IgD-negative memory B cell (primary cell): ENCODE measurements around the gene RPIA. TPM values are rescaled to one million over a fixed set of nuclear protein-coding genes. Genes with fewer than 3 reads are reported as not detected.
"Not testable (repeated sequence)": the region's sequence is repeated elsewhere in the genome, so short reads cannot be mapped to it uniquely, and the experiment has no call there.

Source experiments
- H3K27ac Mint-ChIP-seq, 3 donors: one replicate each; pipeline ENCODE4 v1.8.0; 2020 to 2022; ENCODE audit warnings: mild to moderate bottlenecking in 3 of 3, mixed read lengths in 3 of 3, moderate library complexity in 1 of 3
- H3K27me3 Mint-ChIP-seq: one replicate; pipeline ENCODE4 v1.8.0; 2021; ENCODE audit warnings: mixed read lengths
- H3K36me3 Mint-ChIP-seq: one replicate; pipeline ENCODE4 v1.8.0; 2020; ENCODE audit warnings: mild to moderate bottlenecking, mixed read lengths
- H3K4me1 Mint-ChIP-seq, 3 donors: one replicate each; pipeline ENCODE4 v1.8.0; 2020 to 2022; ENCODE audit warnings: mixed read lengths in 3 of 3, mild to moderate bottlenecking in 1 of 3
- H3K4me3 Mint-ChIP-seq, 4 donors: one replicate each; pipeline ENCODE4 v1.8.0; 2020 to 2022; ENCODE audit warnings: mild to moderate bottlenecking in 4 of 4, mixed read lengths in 4 of 4, moderate library complexity in 3 of 4
- H3K9me3 Mint-ChIP-seq, 3 donors: one replicate each; pipeline ENCODE4 v1.8.0; 2020 to 2021; ENCODE audit warnings: mixed read lengths in 3 of 3, mild to moderate bottlenecking in 1 of 3
- polyA plus RNA-seq: library from polyadenylated mRNA; unstranded; fragments of 300-500 nt; fragmentation: Illumina TruSeq; gene quantifications from one replicate; pipeline ENCODE4 v1.2.3, GENCODE V29; 2021

The RPIA gene
- 42.7 TPM for polyA plus RNA-seq

DNA sequence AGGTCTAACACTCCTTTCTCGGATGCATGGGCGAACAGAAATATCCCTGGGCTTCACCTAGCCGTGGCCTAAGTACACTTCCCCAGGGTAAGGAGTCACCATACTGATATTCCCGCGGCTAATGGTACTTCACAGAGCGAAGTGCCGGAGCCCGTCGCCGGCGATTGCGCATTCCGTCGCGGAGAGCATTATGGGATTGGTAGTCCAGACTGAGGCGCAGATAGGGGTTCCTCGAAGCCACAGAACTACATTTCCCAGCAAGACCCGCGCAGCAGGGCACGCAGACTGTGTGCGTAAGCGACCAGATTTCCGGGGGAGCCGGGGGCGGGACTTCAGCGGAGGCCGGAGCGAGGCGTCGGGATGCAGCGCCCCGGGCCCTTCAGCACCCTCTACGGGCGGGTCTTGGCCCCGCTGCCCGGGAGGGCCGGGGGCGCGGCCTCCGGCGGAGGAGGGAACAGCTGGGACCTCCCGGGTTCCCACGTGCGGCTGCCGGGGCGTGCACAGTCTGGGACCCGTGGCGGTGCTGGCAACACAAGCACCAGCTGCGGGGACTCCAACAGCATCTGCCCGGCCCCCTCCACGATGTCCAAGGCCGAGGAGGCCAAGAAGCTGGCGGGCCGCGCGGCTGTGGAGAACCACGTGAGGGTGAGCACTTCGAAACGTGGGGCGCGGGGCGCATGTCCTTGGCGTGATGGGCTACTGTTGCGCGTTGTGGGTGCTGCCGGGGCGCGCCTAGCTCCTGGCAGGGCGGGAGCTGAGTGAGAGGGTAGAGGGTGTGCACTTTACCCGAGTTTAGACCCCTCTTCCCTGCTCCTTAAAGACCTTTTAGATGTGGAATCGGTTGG, at the start of gene RPIA:
TSS of gene RPIA (plus strand) at position 335 of the 845 bp plus-strand sequence. CDS start at position 361, 26 bp downstream.
- no peaks in the 10 kb centered on the region for H3K9me3 Mint-ChIP-seq
- H3K27me3 Mint-ChIP-seq = no peaks in the 10 kb centered on the region
- peaks cover 26 to 55% (median 45%) of the 10 kb centered on the region in 3 donors for H3K4me1 Mint-ChIP-seq
- peak within 1 kb of the TSS; percentile 92 to 99 (median 98) for H3K4me3 Mint-ChIP-seq
- H3K27ac Mint-ChIP-seq = peak within 1 kb of the TSS; percentile 86 to 99 (median 88)
- no peaks in the 10 kb centered on the region for H3K36me3 Mint-ChIP-seq

DNA sequence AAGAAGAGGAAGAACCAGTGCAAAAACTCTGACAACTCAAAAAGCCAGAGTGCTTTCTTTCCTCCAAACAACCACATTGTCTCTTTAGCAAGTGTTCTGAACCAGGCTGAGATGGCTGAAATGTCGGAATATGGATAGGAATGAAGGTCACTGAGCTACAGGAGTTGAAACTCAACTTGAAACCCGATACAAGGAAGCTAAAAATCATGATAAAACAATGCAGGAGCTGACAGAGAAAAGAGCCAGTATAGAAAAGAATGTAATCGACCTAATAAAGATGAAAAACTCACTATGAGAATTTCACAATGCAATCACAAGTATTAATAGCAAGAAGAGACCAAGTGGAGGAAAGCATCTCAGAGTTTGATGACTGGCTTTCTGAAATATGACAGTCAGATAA, 49.2 kb upstream of the RPIA start:
- peaks cover 0 to 7% (median 6%) of the 10 kb centered on the region in 3 donors for H3K4me1 Mint-ChIP-seq

DNA sequence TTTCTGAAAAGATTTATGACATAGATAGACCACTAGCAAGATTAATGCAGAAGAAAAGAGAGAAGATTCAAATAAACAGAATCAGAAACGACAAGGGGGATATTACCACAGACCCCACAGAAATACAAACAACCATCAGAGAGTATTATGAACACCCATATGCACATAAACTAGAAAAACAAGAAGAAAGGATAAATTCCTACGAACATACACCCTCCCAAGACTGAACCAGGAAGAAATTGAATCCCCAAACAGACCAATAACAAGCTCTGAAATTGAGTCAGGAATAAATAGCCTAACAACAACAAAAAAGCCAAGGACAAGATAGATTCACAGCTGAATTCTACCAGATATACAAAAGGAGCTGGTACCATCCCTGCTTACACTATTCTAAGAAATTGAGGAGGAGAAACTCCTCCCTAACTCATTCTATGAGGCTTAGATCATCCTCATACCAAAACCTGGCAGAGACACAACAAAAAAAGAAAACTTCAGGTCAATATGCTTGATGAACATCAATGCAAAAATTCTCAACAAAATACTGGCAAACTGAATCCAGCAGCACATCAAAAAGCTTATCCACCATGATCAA, 46.1 kb upstream of the RPIA start:
- not testable (repeated sequence) for H3K36me3 Mint-ChIP-seq, H3K27me3 Mint-ChIP-seq, H3K4me1 Mint-ChIP-seq, H3K9me3 Mint-ChIP-seq, H3K4me3 Mint-ChIP-seq, H3K27ac Mint-ChIP-seq

More for the DNA sequence above, 49.2 kb upstream of the RPIA start:
- Mint-ChIP-seq H3K9me3 (peaks cover 2 to 5% (median 3%) of the 10 kb centered on the region in 3 donors), H3K4me3 (no peak overlapping the region), H3K36me3 (no peaks in the 10 kb centered on the region), H3K27ac (no peak overlapping the region), H3K27me3 (peaks cover 2% of the 10 kb centered on the region)

- no peak overlapping the region for H3K4me3 Mint-ChIP-seq
These were observed 39.8 kb upstream of the RPIA start for GRCh38 chr2:88651646-88652045.

GRCh38 chr2:88654714-88655113, 36.8 kb upstream of the RPIA start:
- Mint-ChIP-seq H3K9me3 (no peaks in the 10 kb centered on the region), H3K4me3 (peak overlapping the region in 1 of 4 donors; percentile 6), H3K36me3 (peaks cover 5% of the 10 kb centered on the region), H3K27me3 (no peaks in the 10 kb centered on the region), H3K4me1 (peaks cover 0 to 3% (median 0%) of the 10 kb centered on the region in 3 donors), H3K27ac (peak overlapping the region in 1 of 3 donors; percentile 20)

More at GRCh38 chr2:88651646-88652045, 39.8 kb upstream of the RPIA start:
- Mint-ChIP-seq H3K4me1 (peaks cover 0 to 3% (median 0%) of the 10 kb centered on the region in 3 donors), H3K9me3 (no peaks in the 10 kb centered on the region), H3K27ac (peak overlapping the region in 1 of 3 donors; percentile 15), H3K27me3 (no peaks in the 10 kb centered on the region), H3K36me3 (peaks cover 5% of the 10 kb centered on the region)

- Mint-ChIP-seq H3K27ac (no peak overlapping the region), H3K4me1 (peaks cover 0 to 2% (median 0%) of the 10 kb centered on the region in 3 donors), H3K9me3 (peaks cover 0 to 3% (median 0%) of the 10 kb centered on the region in 3 donors), H3K27me3 (no peaks in the 10 kb centered on the region), H3K36me3 (peaks cover 2% of the 10 kb centered on the region), H3K4me3 (no peak overlapping the region)
These were observed 34.8 kb upstream of the RPIA start for GRCh38 chr2:88656690-88657089.

DNA sequence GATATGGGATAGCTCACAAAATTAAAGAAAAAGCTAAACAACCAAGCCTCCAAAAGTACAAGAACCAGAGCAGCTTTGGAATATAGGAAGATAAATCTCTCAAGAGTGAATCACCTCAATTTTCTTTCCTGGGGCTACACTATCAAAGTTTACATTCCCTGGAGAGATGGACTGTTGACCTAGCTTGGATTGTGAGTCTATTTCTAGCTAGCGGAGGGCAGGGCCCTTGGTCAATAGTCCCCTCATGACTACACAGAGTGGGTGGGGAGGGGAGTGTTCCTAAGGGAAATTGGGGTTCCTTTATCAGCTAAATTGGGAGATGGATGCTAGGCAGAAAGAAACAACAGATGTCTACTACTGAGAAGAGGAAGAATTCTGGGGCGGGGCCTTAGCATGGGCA, 34.3 kb upstream of the RPIA start:
- no peaks in the 10 kb centered on the region for H3K27me3 Mint-ChIP-seq
- no peak overlapping the region for H3K4me3 Mint-ChIP-seq
- H3K36me3 Mint-ChIP-seq = peaks cover 2% of the 10 kb centered on the region
- H3K27ac Mint-ChIP-seq = no peak overlapping the region
- peaks cover 0 to 3% (median 0%) of the 10 kb centered on the region in 3 donors for H3K9me3 Mint-ChIP-seq
- H3K4me1 Mint-ChIP-seq = no peaks in the 10 kb centered on the region

DNA sequence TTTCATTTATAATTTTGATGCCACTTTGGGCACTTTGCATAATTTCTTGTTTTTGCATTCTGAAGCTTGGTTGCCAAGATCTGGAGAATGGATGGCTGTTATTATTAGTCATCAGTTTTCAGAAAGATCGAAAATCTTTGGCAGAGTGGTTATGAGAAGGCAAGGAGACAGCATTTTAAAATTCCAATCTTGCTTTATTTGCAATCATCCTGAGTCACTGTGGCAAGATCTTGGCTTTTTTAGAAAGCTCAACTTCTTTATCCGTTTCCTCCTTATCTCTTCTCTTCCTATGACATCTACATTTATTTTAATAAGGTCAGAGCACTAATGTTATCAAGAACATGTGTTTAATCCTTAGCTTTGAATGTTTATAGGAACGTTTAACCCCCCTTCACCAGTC, 33.1 kb upstream of the RPIA start:
- H3K4me3 Mint-ChIP-seq = no peak overlapping the region
- no peaks in the 10 kb centered on the region for H3K4me1 Mint-ChIP-seq
- H3K27ac Mint-ChIP-seq = peak overlapping the region in 1 of 3 donors; percentile 9
- H3K36me3 Mint-ChIP-seq = peaks cover 2% of the 10 kb centered on the region
- no peaks in the 10 kb centered on the region for H3K27me3 Mint-ChIP-seq
- H3K9me3 Mint-ChIP-seq = peaks cover 0 to 3% (median 0%) of the 10 kb centered on the region in 3 donors

DNA sequence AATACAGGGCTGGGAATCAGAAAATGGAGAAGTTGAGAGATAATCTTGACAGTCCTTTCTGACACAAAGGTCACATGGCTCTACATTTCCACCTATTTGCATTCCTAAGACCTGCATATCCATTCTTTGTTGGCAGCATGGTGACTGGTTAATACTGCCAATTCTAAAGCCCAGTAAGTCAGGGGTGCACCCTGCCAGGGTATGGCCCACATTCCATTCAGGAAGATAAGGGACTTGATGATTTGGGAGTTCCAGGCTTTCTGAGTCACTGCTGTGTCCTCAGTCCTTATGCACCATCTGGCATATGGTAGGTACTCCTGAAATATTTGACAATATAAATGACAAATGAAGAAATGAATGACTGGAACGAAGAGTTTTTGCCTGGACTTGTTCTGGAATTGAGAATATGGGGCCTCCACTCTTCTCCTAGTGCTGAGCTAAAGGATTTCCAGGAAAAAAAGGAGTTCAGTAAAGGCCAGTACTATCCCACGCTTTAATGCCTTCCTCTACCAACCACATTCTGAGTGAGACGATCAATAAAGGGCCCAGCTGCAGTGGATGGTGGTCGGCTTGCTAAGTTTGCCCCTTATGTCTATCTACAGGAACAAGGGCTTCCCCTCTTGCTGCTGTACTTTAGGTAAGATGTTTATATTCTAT, 32.5 kb upstream of the RPIA start:
- H3K27ac Mint-ChIP-seq = peak overlapping the region in 1 of 3 donors; percentile 9
- H3K4me1 Mint-ChIP-seq = no peaks in the 10 kb centered on the region
- H3K9me3 Mint-ChIP-seq = peaks cover 0 to 6% (median 0%) of the 10 kb centered on the region in 3 donors
- H3K36me3 Mint-ChIP-seq = peaks cover 2% of the 10 kb centered on the region
- no peak overlapping the region for H3K4me3 Mint-ChIP-seq
- H3K27me3 Mint-ChIP-seq = no peaks in the 10 kb centered on the region

GRCh38 chr2:88659538-88659915, 31.9 kb upstream of the RPIA start:
- Mint-ChIP-seq H3K27ac (no peak overlapping the region), H3K9me3 (peaks cover 0 to 6% (median 0%) of the 10 kb centered on the region in 3 donors), H3K4me3 (no peak overlapping the region), H3K4me1 (no peaks in the 10 kb centered on the region), H3K36me3 (peaks cover 2% of the 10 kb centered on the region), H3K27me3 (no peaks in the 10 kb centered on the region)

DNA sequence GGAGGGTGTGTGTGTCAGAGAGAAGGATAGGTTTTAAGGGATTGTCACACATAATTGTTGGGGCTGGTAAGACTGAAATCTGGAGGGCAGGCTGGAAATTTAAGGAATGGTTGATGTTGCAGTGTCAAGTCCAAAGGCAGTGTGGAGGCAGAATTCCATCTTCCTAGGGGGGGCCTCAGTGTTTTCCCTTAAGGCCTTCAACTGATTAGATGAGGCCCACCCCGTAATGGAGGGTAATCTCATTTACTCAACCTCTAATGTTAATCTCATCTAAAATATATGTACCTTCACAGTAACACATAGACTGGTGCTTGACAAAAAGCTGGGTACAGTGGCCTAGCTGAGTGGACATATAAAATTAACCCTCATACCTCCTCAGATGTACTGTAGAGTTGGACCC, 30.9 kb upstream of the RPIA start:
- Mint-ChIP-seq H3K36me3 (peaks cover 1% of the 10 kb centered on the region), H3K27ac (no peak overlapping the region), H3K4me1 (no peaks in the 10 kb centered on the region), H3K9me3 (peaks cover 0 to 6% (median 0%) of the 10 kb centered on the region in 3 donors), H3K4me3 (no peak overlapping the region), H3K27me3 (no peaks in the 10 kb centered on the region)

DNA sequence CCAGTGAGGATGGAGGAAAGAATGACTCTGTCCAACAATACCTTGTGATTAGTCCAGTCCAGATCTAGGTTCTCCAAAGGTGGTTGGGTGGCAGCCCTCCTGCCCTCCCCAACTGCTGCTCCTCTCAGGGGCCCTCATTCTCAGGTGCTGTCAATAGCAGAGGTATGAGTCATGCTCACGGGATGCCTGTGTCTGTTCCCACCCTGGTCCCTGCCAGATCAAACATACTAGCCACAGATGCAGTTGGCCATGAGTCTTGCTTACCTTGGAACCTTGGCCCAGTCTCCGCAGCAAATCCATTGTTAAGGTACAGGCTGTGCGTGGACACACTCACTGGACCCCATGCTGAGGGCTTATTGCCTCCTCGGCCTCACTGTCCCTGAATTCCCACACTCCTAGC, 24.9 kb upstream of the RPIA start:
- no peak overlapping the region for H3K27ac Mint-ChIP-seq

GRCh38 chr2:88667219-88667618, 24.3 kb upstream of the RPIA start:
- H3K4me1 Mint-ChIP-seq = peaks cover 3 to 5% (median 4%) of the 10 kb centered on the region in 3 donors
- no peak overlapping the region for H3K27ac Mint-ChIP-seq
- H3K4me3 Mint-ChIP-seq = no peak overlapping the region
- peaks cover 1% of the 10 kb centered on the region for H3K36me3 Mint-ChIP-seq
- H3K27me3 Mint-ChIP-seq = no peaks in the 10 kb centered on the region
- H3K9me3 Mint-ChIP-seq = peaks cover 0 to 3% (median 0%) of the 10 kb centered on the region in 3 donors

More for the DNA sequence above, 24.9 kb upstream of the RPIA start:
- Mint-ChIP-seq H3K4me3 (no peak overlapping the region), H3K36me3 (peaks cover 1% of the 10 kb centered on the region), H3K4me1 (peaks cover 0 to 4% (median 3%) of the 10 kb centered on the region in 3 donors), H3K9me3 (peaks cover 0 to 3% (median 0%) of the 10 kb centered on the region in 3 donors), H3K27me3 (no peaks in the 10 kb centered on the region)

- Mint-ChIP-seq H3K9me3 (peaks cover 0 to 2% (median 0%) of the 10 kb centered on the region in 3 donors), H3K4me3 (no peak overlapping the region), H3K4me1 (peaks cover 3 to 7% (median 5%) of the 10 kb centered on the region in 3 donors), H3K27me3 (no peaks in the 10 kb centered on the region), H3K36me3 (peaks cover 1% of the 10 kb centered on the region), H3K27ac (no peak overlapping the region)
These were observed 22.6 kb upstream of the RPIA start for GRCh38 chr2:88668862-88669261.
